HG03103 (cell line): ENCODE results near the gene ATXN1.
"Not testable (repeated sequence)": the region's sequence is repeated elsewhere in the genome, so short reads cannot be mapped to it uniquely, and the experiment has no call there.

Experiments used
- ATAC-seq: cut with Tn5 transposase; IDR thresholded peaks from one replicate; pipeline ENCODE4 v1.9.1; 2021; ENCODE audit warnings: low read depth; ENCODE audit not compliant: unreplicated experiment

The ATXN1 gene

GRCh38 chr6:16725145-16725864 is 36.0 kb downstream of the ATXN1 start:
- ATAC-seq, result no peak

- ATAC-seq, result no peak
These were observed 37.4 kb downstream of the ATXN1 start for GRCh38 chr6:16723826-16724225.

- ATAC-seq, result no peak
These were observed 37.9 kb downstream of the ATXN1 start for GRCh38 chr6:16723402-16723801.

- no peak for ATAC-seq
These were observed 38.6 kb downstream of the ATXN1 start for GRCh38 chr6:16722630-16723029.

- no peak for ATAC-seq
These were observed 39.3 kb downstream of the ATXN1 start for GRCh38 chr6:16721977-16722376.

GRCh38 chr6:16720861-16721260 is 40.4 kb downstream of the ATXN1 start:
- no peak for ATAC-seq

- no peak for ATAC-seq
These were observed 41.8 kb downstream of the ATXN1 start for GRCh38 chr6:16719488-16719887.

GRCh38 chr6:16718356-16718755 is 42.9 kb downstream of the ATXN1 start:
- no peak for ATAC-seq

- no peak for ATAC-seq
These were observed 43.9 kb downstream of the ATXN1 start for GRCh38 chr6:16717275-16717942.

GRCh38 chr6:16716321-16716858 is 44.9 kb downstream of the ATXN1 start:
- no peak for ATAC-seq

GRCh38 chr6:16713597-16713996 is 47.7 kb downstream of the ATXN1 start:
- no peak for ATAC-seq

GRCh38 chr6:16712931-16713484 is 48.3 kb downstream of the ATXN1 start:
- ATAC-seq, result no peak

- ATAC-seq, result peak; percentile 56
These were observed 48.9 kb downstream of the ATXN1 start for GRCh38 chr6:16712255-16712930.

- peak; percentile 16 for ATAC-seq
These were observed 49.6 kb downstream of the ATXN1 start for GRCh38 chr6:16711546-16712254.

GRCh38 chr6:16706911-16707783 is 54.1 kb downstream of the ATXN1 start:
- no peak for ATAC-seq

GRCh38 chr6:16706491-16706890 is 54.8 kb downstream of the ATXN1 start:
- not testable (repeated sequence) for ATAC-seq

- ATAC-seq, result no peak
These were observed 55.2 kb downstream of the ATXN1 start for GRCh38 chr6:16706029-16706428.

GRCh38 chr6:16705081-16705993 is 55.9 kb downstream of the ATXN1 start:
- no peak for ATAC-seq
